GM19372 (cell line): ENCODE data around the gene PRKCD.

Experiments
- ATAC-seq: cut with Tn5 transposase; IDR thresholded peaks from one replicate; pipeline ENCODE4 v1.9.1; 2021; ENCODE audit warnings: mild to moderate bottlenecking, low read depth, moderate library complexity; ENCODE audit not compliant: unreplicated experiment

The PRKCD gene

GRCh38 chr3:53169045-53169831 lies 8.2 kb downstream of the PRKCD start:
- no peak for ATAC-seq

DNA sequence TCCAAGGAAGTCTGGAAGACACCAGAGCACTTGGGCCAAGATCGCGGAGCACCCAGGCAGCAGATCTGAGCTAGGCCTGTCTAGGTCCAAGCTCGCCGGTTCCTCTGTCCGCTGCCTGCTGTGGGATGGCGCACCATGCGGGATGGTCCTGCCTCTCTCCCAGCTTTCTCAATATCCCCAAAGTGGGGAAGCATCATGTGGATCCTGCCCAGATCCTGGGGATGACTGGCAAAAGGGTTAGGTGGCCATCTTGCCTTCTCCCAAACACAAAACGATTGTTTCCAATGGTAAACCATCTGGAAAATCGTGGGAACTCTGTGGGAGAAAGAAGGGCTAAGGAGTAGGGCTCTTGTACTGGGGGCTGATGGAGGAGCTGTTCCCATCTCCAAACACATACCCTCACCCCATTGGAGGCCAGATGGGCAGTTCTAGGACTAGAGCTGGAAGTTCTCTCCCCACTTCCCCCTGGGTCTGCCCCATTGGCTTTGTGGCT lies 8.9 kb downstream of the PRKCD start:
- no peak for ATAC-seq

- ATAC-seq: no peak
Measured at GRCh38 chr3:53170325-53171063, 9.5 kb downstream of the PRKCD start.

DNA sequence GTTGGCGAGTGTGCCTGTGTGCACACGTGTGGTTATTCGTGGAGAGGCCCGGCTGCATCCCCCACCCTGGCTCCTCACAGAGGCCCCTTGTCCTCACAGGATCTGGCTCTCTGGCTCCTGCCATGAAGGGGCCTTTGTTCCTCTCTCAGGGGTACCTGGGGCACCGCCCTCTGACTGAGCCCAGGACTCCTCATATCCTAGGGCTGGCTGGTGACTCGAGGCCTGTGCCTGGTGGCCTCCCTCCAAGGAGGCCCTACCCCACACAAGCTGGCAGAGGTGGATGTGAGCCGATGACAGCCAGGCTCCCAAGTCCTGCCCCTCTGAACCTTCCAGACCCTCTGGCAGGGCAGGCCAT lies 10.0 kb downstream of the PRKCD start:
- ATAC-seq: no peak

GRCh38 chr3:53171827-53172505 lies 11.0 kb downstream of the PRKCD start:
- no peak for ATAC-seq

DNA sequence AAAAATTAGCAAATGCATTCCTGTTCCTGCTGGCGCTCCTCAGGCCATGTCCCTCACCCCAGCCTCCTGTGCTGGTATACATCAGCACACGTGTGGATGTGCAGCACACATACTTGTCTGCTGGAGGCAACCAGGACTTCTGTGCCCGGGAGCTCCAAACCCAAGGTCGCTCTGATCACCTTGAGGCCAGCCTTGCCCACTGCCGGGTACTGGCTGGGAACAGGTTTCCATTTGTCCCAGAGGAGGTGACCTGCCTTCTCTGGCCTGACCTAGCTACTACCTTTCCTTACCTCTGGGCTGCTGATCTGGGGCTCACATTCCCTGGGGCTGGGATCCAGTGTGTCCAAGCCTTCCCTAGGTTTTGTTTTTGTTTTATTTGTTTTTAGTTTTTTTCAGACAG lies 12.1 kb downstream of the PRKCD start:
- ATAC-seq: no peak

DNA sequence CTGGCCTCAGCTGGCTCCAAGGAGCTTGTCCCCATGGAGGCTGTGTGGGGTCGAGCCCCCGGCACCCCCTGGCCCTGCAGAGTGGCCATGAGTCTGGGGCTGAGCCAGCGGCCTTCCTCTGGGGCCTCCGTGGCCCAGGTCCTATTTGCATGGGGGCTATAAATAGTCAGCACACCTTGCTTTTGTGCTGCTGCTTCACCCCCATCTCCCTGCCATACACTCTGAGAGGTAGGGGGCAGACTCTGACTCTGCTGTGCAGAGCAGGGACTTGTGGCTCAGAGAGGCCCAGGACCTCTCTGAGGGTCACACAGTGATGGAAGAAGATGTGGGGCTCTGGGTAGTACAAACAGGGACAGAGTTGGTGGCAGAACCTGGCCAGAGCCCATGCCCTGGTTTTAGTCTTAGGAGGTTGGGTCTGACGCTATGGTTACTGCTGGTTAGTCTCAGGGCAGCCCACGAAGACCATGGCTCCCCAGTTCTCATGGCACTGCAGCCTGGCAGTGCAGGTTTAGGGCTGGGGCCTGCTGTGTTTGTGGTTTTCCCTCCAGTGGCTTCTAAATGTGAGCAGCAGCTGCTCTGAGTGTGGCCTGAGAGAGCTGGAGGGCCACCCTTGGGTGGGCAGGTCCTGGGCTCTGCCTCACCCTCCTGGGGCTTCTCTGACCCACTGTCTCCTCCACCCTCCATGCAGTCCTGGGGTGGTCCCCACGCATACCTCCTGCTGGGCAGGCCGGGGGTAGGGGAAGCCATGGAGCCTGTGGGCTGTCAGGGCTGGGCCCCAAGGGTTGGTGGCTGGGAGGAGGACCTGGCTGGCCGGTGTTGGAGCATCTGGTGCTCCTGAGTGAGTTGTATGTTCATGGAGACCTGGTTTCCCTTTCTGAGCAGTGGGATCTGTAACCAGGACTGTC lies 13.6 kb downstream of the PRKCD start:
- ATAC-seq: no peak

- no peak for ATAC-seq
Measured at GRCh38 chr3:53175613-53176540, 14.9 kb downstream of the PRKCD start.

DNA sequence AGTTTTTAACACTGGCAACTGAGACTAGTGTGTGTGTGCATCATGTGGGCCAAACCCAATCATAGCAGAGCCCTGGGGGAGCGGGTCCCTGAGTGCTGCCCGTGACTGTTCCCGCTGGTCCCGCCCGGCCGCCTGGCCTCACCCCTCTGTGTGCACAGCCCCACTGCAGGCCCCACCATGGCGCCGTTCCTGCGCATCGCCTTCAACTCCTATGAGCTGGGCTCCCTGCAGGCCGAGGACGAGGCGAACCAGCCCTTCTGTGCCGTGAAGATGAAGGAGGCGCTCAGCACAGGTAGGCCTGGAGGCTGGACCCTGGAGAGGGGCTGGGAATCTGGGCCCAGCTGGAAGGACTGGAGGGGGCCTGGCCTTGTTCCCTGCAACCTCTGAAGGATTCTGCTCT lies 17.2 kb downstream of the PRKCD start:
- no peak for ATAC-seq

- no peak for ATAC-seq
Measured at GRCh38 chr3:53179580-53179979, 18.6 kb downstream of the PRKCD start.

DNA sequence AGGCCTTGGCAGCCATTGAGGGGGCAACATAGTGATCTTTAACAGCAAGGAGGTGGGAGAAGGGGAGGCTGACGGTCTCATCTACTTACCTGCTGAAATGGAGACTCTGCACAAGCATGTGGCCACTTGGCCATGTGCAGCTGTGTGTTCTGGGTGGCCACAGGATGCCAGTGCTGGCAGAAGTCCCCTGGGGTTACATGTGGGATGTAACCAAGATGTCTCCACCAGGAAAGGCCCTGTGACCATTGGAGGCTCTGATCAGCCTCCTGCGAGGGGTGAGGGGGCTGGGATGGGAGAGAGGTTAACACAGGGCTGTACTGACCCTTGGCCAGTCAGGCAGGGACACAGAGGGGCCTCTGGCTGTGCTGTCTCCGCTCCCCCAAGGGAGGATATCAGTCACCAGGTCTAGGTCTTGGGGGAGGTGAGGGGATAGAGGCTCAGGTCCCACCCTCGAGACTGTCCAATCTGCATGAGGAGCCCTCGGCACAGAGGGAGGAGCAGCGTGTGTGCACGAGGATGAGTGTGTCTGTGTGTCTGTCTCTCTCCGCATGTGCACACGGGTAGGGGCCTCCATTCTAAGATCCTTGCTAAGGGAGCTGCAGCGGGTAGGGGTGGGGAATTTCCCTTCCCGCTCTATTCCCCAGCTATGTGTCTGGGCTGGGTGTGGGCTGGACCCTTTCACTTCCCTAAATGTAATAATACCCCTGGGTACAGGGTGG lies 19.5 kb downstream of the PRKCD start:
- ATAC-seq: peak; percentile 98

DNA sequence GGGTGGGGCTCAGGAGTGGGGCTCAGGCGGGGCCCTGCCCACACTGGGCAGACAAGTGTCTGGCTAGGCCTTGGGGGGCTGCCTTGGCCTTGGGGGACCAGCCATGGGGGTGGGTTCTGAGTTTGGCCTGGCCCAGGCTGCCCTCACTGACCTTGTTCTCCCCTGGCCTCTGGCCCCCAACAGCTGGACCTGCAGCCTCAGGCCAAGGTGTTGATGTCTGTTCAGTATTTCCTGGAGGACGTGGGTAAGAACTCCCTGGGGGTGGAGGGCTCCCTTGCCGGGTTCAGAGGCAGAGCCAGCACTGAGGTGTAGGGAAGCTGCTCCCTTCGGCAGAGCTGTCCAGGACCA lies 20.0 kb downstream of the PRKCD start:
- peak; percentile 22 for ATAC-seq

DNA sequence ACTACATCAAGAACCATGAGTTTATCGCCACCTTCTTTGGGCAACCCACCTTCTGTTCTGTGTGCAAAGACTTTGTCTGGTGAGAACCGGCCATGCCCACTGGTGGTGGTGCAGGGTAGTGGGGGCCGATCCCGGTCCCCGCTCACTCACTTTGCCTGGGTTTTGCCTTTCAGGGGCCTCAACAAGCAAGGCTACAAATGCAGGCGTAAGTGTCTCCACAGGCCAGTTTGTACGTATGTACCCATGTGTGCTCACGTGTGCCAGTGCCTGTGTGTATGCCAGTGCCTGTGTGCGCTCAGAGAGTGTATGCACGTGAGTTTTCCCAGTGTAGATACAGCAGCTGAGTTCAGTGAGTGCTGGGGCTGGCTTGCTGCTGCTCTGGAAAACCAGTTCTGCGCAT lies 20.5 kb downstream of the PRKCD start:
- ATAC-seq: no peak

- no peak for ATAC-seq
Measured at GRCh38 chr3:53182764-53183355, 21.9 kb downstream of the PRKCD start.

GRCh38 chr3:53183514-53183913 lies 22.5 kb downstream of the PRKCD start:
- ATAC-seq: no peak

DNA sequence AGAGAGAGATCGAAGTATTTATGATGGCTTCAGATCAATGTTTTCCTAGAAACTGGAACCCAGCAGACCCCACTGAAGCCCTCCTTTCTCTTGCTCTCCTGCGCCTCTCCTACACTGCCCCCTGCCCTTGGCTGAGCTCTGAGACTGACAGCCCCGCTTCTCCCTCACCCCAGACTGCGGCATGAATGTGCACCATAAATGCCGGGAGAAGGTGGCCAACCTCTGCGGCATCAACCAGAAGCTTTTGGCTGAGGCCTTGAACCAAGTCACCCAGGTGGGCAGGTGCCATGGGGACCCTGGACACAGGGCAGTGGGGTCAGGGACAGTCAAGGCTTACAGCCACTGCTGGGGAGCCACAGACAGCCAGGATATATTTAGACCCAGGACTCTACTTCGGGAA lies 23.7 kb downstream of the PRKCD start:
- ATAC-seq: no peak

- no peak for ATAC-seq
Measured at GRCh38 chr3:53185761-53186465, 24.9 kb downstream of the PRKCD start.

DNA sequence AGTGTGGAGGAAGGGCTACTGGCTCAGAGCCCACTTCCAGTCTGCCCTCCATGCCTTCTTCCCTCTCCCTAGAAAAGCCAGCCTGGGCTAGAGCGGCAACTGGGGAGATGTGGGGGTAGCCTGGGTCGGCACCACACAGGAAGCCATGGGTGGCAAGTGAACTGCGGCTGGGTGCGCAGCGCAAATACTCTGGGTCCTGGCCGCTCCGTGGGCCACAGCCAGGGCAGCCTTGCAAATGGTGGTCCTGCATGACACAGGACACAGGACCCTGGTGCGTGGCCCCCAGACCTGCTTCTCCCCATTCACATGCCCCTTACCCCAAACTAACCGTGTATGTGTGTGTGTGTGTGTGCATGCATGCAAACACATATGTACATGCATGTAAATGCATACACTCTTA lies 25.7 kb downstream of the PRKCD start:
- ATAC-seq: no peak
